Measurements from ENCODE around the gene OR2AT4. TPM values are rescaled to one million over a fixed set of nuclear protein-coding genes. Genes with fewer than 3 reads are reported as not detected.
"Not testable (repeated sequence)": the region's sequence is repeated elsewhere in the genome, so short reads cannot be mapped to it uniquely, and the experiment has no call there.

The OR2AT4 gene
- total and polyA plus RNA-seq, 2 of the 4 experiments (the other 2 are of a cell fraction) = not detected

GRCh38 chr11:75049501-75050266 lies 47.0 kb downstream of the OR2AT4 start:
- intact Hi-C loops (cut with micrococcal nuclease); H3K4me2 ChIP-seq (ENCODE audit: low read depth, low read length); H3K79me1 ChIP-seq (ENCODE audit: low read depth in 1 of 2, low read length in 2 of 2); H2AFZ ChIP-seq (replicated peaks; ENCODE audit: low read length, poor library complexity); H2AK5ac ChIP-seq (ENCODE audit: low read depth, low read length); H4K8ac ChIP-seq (ENCODE audit: low read depth in 2 of 2, low read length in 2 of 2); H3K27ac ChIP-seq (ENCODE audit: insufficient read depth, low read length); H3K9ac ChIP-seq (ENCODE audit: low read depth, low read length); H2BK5ac ChIP-seq (ENCODE audit: low read depth, low read length, poor library complexity, severe bottlenecking); POLR2A ChIA-PET (ENCODE audit: unreplicated experiment); H3K23ac ChIP-seq (ENCODE audit: low read depth, low read length); H3K9me1 ChIP-seq (ENCODE audit: insufficient read depth, low read length); H4K5ac ChIP-seq (ENCODE audit: low read depth, low read length); H3K4me1 ChIP-seq (ENCODE audit: control insufficient read depth, insufficient read depth, low read length); H4K91ac ChIP-seq (ENCODE audit: insufficient read depth, low read depth, low read length); H3K9me3 ChIP-seq (ENCODE audit: control insufficient read depth, insufficient read depth, low read length); in situ Hi-C loops (cut with MboI; ENCODE audit: low sequenced_read_pairs); H3K36me3 ChIP-seq (ENCODE audit: control insufficient read depth, insufficient read depth, low read length); H2BK120ac ChIP-seq (ENCODE audit: low read depth, low read length); H3K14ac ChIP-seq (replicated peaks; ENCODE audit: low read depth, low read length); H3K18ac ChIP-seq (ENCODE audit: low read depth, low read length); H2AK9ac ChIP-seq (replicated peaks; ENCODE audit: low read depth, low read length, poor library complexity); H2BK20ac ChIP-seq (ENCODE audit: low read depth, low read length); H3K4ac ChIP-seq (ENCODE audit: low read depth, low read length); H2BK15ac ChIP-seq (ENCODE audit: low read depth, low read length); DNase-seq; H4K20me1 ChIP-seq (ENCODE audit: insufficient read depth, low read length); dilution Hi-C loops (cut with HindIII; ENCODE audit: low sequenced_read_pairs, unreplicated experiment); H3K56ac ChIP-seq (ENCODE audit: extremely low read depth, insufficient read depth, low read length); ATAC-seq (ENCODE audit: low read depth); CTCF ChIA-PET; H3K4me3 ChIP-seq (ENCODE audit: insufficient read depth, low read depth, low read length); BruUV-seq (replicated peaks): not testable (repeated sequence)
- peaks cover 12% of the 10 kb centered on the region for H3K27me3 ChIP-seq (ENCODE audit: control insufficient read depth, insufficient read depth, low read length)
- no CpG with 5 or more reads among the region's 8 CpGs for WGBS, 2 experiments (ENCODE audit: extremely low coverage in 2 of 2, insufficient read length in 1 of 2)

Data from IMR-90 (cell line).